ENCODE data around the gene HIPK3. TPM values are rescaled to one million over a fixed set of nuclear protein-coding genes. Genes with fewer than 3 reads are reported as not detected.
A peak's percentile ranks its signal among the peaks of the same experiment; 100 is the strongest.

HIPK3 gene
- total RNA-seq, 1 experiment from 2014 or later = 68.5 TPM

DNA sequence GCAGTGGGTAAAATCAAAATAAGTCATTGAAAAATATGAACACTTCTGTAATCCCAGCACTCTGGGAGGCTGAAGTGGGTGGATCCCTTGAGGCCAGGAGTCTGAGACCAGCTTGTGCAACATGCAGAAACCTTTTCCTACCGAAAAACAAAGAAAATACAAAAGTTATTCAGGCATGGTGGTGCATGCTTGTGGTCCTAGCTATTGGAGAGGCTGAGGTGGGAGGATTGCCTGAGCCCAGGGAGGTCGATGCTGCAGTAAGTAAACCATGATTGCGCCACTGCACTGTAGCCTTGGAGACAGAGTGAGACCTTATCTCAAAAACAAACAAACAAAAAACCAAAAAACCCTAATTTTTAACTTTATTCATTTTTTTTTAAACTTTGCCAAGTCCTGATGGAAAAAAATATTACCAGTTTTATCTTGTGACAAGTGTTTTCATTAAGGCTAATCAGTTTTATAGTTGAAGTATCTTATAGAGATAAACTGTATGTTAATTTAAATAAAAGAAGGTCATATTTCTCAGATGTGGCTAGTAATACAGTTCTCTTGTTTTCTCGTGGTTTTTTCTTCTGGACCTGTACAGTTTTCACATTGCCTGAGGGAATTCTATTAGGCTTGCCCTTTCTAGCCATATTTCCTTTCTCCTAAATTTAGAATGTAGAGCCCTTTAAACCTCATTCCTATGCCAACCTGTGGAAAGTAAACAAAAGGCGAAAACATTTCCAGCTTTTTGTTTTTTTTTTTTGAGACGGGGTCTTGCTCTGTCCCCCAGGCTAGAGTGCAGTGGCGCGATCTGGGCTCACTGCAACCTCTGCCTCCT is 9.4 kb downstream of the HIPK3 start:
- intact Hi-C loops (cut with micrococcal nuclease; ENCODE audit: unreplicated experiment) = no loop called here
- Mint-ChIP-seq H3K4me3 (ENCODE audit: unreplicated experiment) (no peak overlapping the region), H3K27me3 (ENCODE audit: insufficient read depth, unreplicated experiment) (no peaks in the 10 kb centered on the region), H3K36me3 (ENCODE audit: insufficient read depth, unreplicated experiment) (no peaks in the 10 kb centered on the region), H3K9me3 (ENCODE audit: unreplicated experiment) (no peaks in the 10 kb centered on the region), H3K27ac (ENCODE audit: unreplicated experiment) (peak overlapping the region; percentile 42), H3K4me1 (ENCODE audit: low read depth, unreplicated experiment) (no peaks in the 10 kb centered on the region)
- H3K36me3 ChIP-seq (ENCODE audit: control insufficient read depth, insufficient read depth, low read length) = no peaks in the 10 kb centered on the region
- ChIA-PET CTCF (no interaction called here), POLR2A (no interaction called here)
- H3K9me3 ChIP-seq = no peaks in the 10 kb centered on the region
- H3K27me3 ChIP-seq (replicated peaks; ENCODE audit: control insufficient read depth, insufficient read depth, low read length) = no peaks in the 10 kb centered on the region
- peaks cover 7% of the 10 kb centered on the region; the same call in 1 of the 2 replicates for H3K4me1 ChIP-seq
- H3K4me3 ChIP-seq (ENCODE audit: low read depth, low read length) = no peak overlapping the region
- TF ChIP-seq, protein P1, sequence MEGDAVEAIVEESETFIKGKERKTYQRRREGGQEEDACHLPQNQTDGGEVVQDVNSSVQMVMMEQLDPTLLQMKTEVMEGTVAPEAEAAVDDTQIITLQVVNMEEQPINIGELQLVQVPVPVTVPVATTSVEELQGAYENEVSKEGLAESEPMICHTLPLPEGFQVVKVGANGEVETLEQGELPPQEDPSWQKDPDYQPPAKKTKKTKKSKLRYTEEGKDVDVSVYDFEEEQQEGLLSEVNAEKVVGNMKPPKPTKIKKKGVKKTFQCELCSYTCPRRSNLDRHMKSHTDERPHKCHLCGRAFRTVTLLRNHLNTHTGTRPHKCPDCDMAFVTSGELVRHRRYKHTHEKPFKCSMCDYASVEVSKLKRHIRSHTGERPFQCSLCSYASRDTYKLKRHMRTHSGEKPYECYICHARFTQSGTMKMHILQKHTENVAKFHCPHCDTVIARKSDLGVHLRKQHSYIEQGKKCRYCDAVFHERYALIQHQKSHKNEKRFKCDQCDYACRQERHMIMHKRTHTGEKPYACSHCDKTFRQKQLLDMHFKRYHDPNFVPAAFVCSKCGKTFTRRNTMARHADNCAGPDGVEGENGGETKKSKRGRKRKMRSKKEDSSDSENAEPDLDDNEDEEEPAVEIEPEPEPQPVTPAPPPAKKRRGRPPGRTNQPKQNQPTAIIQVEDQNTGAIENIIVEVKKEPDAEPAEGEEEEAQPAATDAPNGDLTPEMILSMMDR (IDR thresholded peaks at IDR 0.05; ENCODE audit: insufficient read depth in 1 of 2, low read depth in 1 of 2, low read length in 1 of 2, severe bottlenecking in 1 of 2, unreplicated experiment in 1 of 2) = no peak
- DNase-seq = peak; percentile 47 to 61
- BruUV-seq (replicated peaks) = no TSS peak

- H3K36me3 ChIP-seq (ENCODE audit: control insufficient read depth, insufficient read depth, low read length) = no peaks in the 10 kb centered on the region
- ChIA-PET POLR2A (no interaction called here), CTCF (no interaction called here)
- no TSS peak for BruUV-seq (replicated peaks)
- no peaks in the 10 kb centered on the region for H3K9me3 ChIP-seq
- TF ChIP-seq, protein P1 (IDR thresholded peaks at IDR 0.05; ENCODE audit: insufficient read depth in 1 of 2, low read depth in 1 of 2, low read length in 1 of 2, severe bottlenecking in 1 of 2, unreplicated experiment in 1 of 2) = no peak
- intact Hi-C loops (cut with micrococcal nuclease; ENCODE audit: unreplicated experiment) = no loop called here
- no peak for DNase-seq
- no peak overlapping the region for H3K27ac Mint-ChIP-seq (ENCODE audit: unreplicated experiment)
- H3K4me3 Mint-ChIP-seq (ENCODE audit: unreplicated experiment) = no peak overlapping the region
- H3K27me3 ChIP-seq (replicated peaks; ENCODE audit: control insufficient read depth, insufficient read depth, low read length) = no peaks in the 10 kb centered on the region
- no peaks in the 10 kb centered on the region for H3K36me3 Mint-ChIP-seq (ENCODE audit: insufficient read depth, unreplicated experiment)
- no peaks in the 10 kb centered on the region for H3K9me3 Mint-ChIP-seq (ENCODE audit: unreplicated experiment)
- H3K4me1 Mint-ChIP-seq (ENCODE audit: low read depth, unreplicated experiment) = peaks cover 11% of the 10 kb centered on the region
- H3K4me3 ChIP-seq (ENCODE audit: low read depth, low read length) = no peak overlapping the region
- H3K4me1 ChIP-seq = peaks cover 17% of the 10 kb centered on the region
- no peaks in the 10 kb centered on the region for H3K27me3 Mint-ChIP-seq (ENCODE audit: insufficient read depth, unreplicated experiment)
Observed at GRCh38 chr11:33268945-33269540, 11.9 kb downstream of the HIPK3 start.

DNA sequence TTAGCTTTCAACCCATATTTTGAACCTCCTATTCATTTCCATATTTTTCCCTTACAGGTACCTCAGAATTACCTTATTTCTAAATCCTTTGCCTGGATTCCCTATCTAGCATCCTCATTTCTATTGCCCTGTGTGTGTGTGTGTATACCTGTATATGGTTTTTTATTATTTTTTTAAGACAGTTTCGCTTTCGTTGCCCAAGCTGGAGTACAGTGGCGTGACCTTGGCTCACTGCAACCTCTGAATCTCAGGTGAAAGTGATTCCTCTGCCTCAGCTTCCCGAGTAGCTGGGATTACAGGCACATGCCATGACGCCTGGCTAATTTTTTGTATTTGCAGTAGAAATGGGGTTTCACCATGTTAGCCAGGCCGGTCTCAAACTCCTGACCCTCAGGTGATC is 12.6 kb downstream of the HIPK3 start:
- intact Hi-C loops (cut with micrococcal nuclease; ENCODE audit: unreplicated experiment) = no loop called here
- ChIA-PET POLR2A (no interaction called here), CTCF (no interaction called here)
- H3K4me1 Mint-ChIP-seq (ENCODE audit: low read depth, unreplicated experiment) = peaks cover 11% of the 10 kb centered on the region
- DNase-seq = no peak
- no peaks in the 10 kb centered on the region for H3K36me3 Mint-ChIP-seq (ENCODE audit: insufficient read depth, unreplicated experiment)
- no peaks in the 10 kb centered on the region for H3K36me3 ChIP-seq (ENCODE audit: control insufficient read depth, insufficient read depth, low read length)
- H3K4me3 ChIP-seq (ENCODE audit: low read depth, low read length) = no peak overlapping the region
- H3K27me3 ChIP-seq (replicated peaks; ENCODE audit: control insufficient read depth, insufficient read depth, low read length) = no peaks in the 10 kb centered on the region
- peaks cover 21% of the 10 kb centered on the region for H3K4me1 ChIP-seq
- H3K9me3 ChIP-seq = no peaks in the 10 kb centered on the region
- H3K4me3 Mint-ChIP-seq (ENCODE audit: unreplicated experiment) = no peak overlapping the region
- no peak overlapping the region for H3K27ac Mint-ChIP-seq (ENCODE audit: unreplicated experiment)
- no peaks in the 10 kb centered on the region for H3K9me3 Mint-ChIP-seq (ENCODE audit: unreplicated experiment)
- H3K27me3 Mint-ChIP-seq (ENCODE audit: insufficient read depth, unreplicated experiment) = no peaks in the 10 kb centered on the region
- TF ChIP-seq, protein P1 (IDR thresholded peaks at IDR 0.05; ENCODE audit: insufficient read depth in 1 of 2, low read depth in 1 of 2, low read length in 1 of 2, severe bottlenecking in 1 of 2, unreplicated experiment in 1 of 2) = no peak
- BruUV-seq (replicated peaks) = no TSS peak

All from Caco-2 (cell line).